SK-N-SH treated with all-trans-retinoic acid at 6 μM for 48 hours (cell line): Measurements from ENCODE around the gene CHCHD4.

ENCODE experiments used
- ATAC-seq: fragments of 200-7000 bp; cut with Tn5 transposase; 3 replicates; pipeline ENCODE4 v1.9.1; 2020; ENCODE audit warnings: mild to moderate bottlenecking, moderate library complexity
- BACH2 ChIP-seq: fragments of 250-450 bp; sonication (Bioruptor Pico); IDR thresholded peaks from 2 replicates; pipeline ENCODE4 v1.9.0; 2021; ENCODE audit warnings: mild to moderate bottlenecking, borderline replicate concordance
- CREB5 ChIP-seq: fragments of 250-450 bp; sonication (Bioruptor Pico); IDR thresholded peaks from 2 replicates; pipeline ENCODE4 v1.5.1; 2020; ENCODE audit warnings: low read depth, mild to moderate bottlenecking, moderate library complexity
- CSDC2 ChIP-seq: fragments of 250-450 bp; sonication (Bioruptor Pico); IDR thresholded peaks from 2 replicates; pipeline ENCODE4 v1.5.0; 2020; ENCODE audit warnings: mild to moderate bottlenecking, moderate library complexity
- CSRNP3 ChIP-seq: fragments of 250-450 bp; sonication (Bioruptor Pico); IDR thresholded peaks from 2 replicates; pipeline ENCODE4 v1.5.1; 2021; ENCODE audit warnings: mild to moderate bottlenecking, moderate library complexity
- GLIS3 ChIP-seq: fragments of 250-450 bp; sonication (Bioruptor Pico); IDR thresholded peaks from 2 replicates; pipeline ENCODE4 v1.5.0; 2020; ENCODE audit warnings: mild to moderate bottlenecking, moderate library complexity
- OSR1 ChIP-seq: fragments of 250-450 bp; sonication (Bioruptor Pico); IDR thresholded peaks from 2 replicates; pipeline ENCODE4 v1.8.0; 2022; ENCODE audit warnings: moderate library complexity, mild to moderate bottlenecking, inconsistent platforms
- PATZ1 ChIP-seq: fragments of 250-450 bp; sonication (Bioruptor Pico); IDR thresholded peaks from 2 replicates; pipeline ENCODE4 v1.8.0; 2020; ENCODE audit warnings: mild to moderate bottlenecking, moderate library complexity, borderline replicate concordance
- PPARA ChIP-seq: fragments of 250-450 bp; sonication (Bioruptor Pico); IDR thresholded peaks from 2 replicates; pipeline ENCODE4 v1.5.0; 2020; ENCODE audit warnings: mild to moderate bottlenecking, borderline replicate concordance
- RARB ChIP-seq: fragments of 250-450 bp; sonication (Bioruptor Pico); IDR thresholded peaks from 2 replicates; pipeline ENCODE4 v1.8.0; 2021; ENCODE audit warnings: mild to moderate bottlenecking, moderate library complexity
- TOX ChIP-seq: fragments of 250-450 bp; sonication (Bioruptor Pico); IDR thresholded peaks from 2 replicates; pipeline ENCODE4 v1.8.0; 2021; ENCODE audit warnings: mild to moderate bottlenecking, moderate library complexity, borderline replicate concordance
- TSHZ2 ChIP-seq: fragments of 250-450 bp; sonication (Bioruptor Pico); IDR thresholded peaks from 2 replicates; pipeline ENCODE4 v1.5.0; 2020; ENCODE audit warnings: mild to moderate bottlenecking, moderate library complexity
- ZC3H10 ChIP-seq: fragments of 250-450 bp; sonication (Bioruptor Pico); IDR thresholded peaks from 2 replicates; pipeline ENCODE4 v1.5.1; 2021; ENCODE audit warnings: mild to moderate bottlenecking, moderate library complexity
- ZFP3 ChIP-seq: fragments of 250-450 bp; sonication (Bioruptor Pico); IDR thresholded peaks from 2 replicates; pipeline ENCODE4 v1.5.0; 2020; ENCODE audit warnings: mild to moderate bottlenecking, moderate library complexity
- ZFP30 ChIP-seq: fragments of 450-650 bp; formaldehyde crosslinking; IDR thresholded peaks from 2 replicates; pipeline ENCODE4 v1.5.0; 2022; ENCODE audit warnings: mild to moderate bottlenecking, moderate library complexity
- ZNF70 ChIP-seq: fragments of 450-650 bp; formaldehyde crosslinking; IDR thresholded peaks from 2 replicates; pipeline ENCODE4 v1.5.0; 2020; ENCODE audit warnings: mild to moderate bottlenecking, moderate library complexity
- ZNF8 ChIP-seq: fragments of 450-650 bp; formaldehyde crosslinking; IDR thresholded peaks from 2 replicates; pipeline ENCODE4 v1.5.0; 2020; ENCODE audit warnings: mild to moderate bottlenecking, moderate library complexity

Gene CHCHD4

GRCh38 chr3:14097616-14098391 is 26.9 kb downstream of the CHCHD4 start:
- no peak for ATAC-seq
- TF ChIP-seq TOX (CRISPR knock-in tag) (no peak), ZNF70 (CRISPR knock-in tag) (no peak), CSDC2 (CRISPR knock-in tag) (no peak), ZNF8 (CRISPR knock-in tag) (no peak), ZFP30 (CRISPR knock-in tag) (no peak), ZC3H10 (no peak), TSHZ2 (CRISPR knock-in tag) (no peak), PATZ1 (no peak), OSR1 (no peak), RARB (CRISPR knock-in tag) (no peak), BACH2 (no peak), CSRNP3 (CRISPR knock-in tag) (no peak), GLIS3 (no peak), PPARA (CRISPR knock-in tag) (no peak), ZFP3 (CRISPR knock-in tag) (no peak), CREB5 (no peak)
- TF ChIP-seq, all 23 proteins: peak for 0

- no peak for ATAC-seq
- no peak for TF ChIP-seq ZNF70 (CRISPR knock-in tag)
- no peak for TF ChIP-seq CREB5
- TF ChIP-seq TSHZ2 (CRISPR knock-in tag) = no peak
- TF ChIP-seq RARB (CRISPR knock-in tag) = no peak
- TF ChIP-seq ZC3H10 = no peak
- TF ChIP-seq PATZ1 = no peak
- no peak for TF ChIP-seq CSRNP3 (CRISPR knock-in tag)
- no peak for TF ChIP-seq ZFP3 (CRISPR knock-in tag)
Measured at GRCh38 chr3:14096742-14097141, 27.9 kb downstream of the CHCHD4 start.
